ENCODE measurements around the gene SMAD6.

Gene SMAD6

GRCh38 chr15:66802025-66803001 is 100.3 kb downstream of the SMAD6 start:
- no peak overlapping the region for H3K27ac ChIP-seq
- TF ChIP-seq ZFX (IDR thresholded peaks at IDR 0.05) (no peak), CTCF (conservative IDR thresholded peaks at IDR 0.05) (no peak)

DNA sequence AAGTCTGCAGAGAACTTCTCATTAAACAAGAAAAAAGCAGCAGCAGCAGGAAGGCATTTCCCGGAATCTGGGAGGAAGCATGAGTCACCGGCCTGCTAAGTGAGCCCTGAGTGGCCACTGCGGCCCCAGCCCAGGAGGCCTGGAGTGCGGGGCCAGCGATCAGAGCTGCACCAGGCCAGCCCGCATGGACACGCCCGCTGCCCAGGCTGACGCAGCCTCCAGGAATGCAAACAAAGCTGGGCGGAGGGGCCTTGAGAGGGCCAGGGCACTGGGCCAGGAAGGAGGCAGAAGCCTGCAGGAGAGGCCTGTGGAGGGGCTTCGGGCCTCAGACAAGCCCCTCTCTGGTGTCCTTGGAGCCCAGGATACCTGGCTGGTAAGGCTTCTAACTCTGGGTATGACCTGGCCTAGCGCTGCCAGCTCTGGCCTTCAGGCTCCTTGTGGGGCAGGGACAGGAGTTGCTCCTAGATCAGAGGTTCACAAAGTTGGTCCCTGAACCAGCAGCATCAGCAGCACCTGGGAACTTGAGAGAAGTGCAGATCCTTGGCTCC is 101.2 kb downstream of the SMAD6 start:
- TF ChIP-seq CTCF (conservative IDR thresholded peaks at IDR 0.05): no peak
- TF ChIP-seq ZFX (IDR thresholded peaks at IDR 0.05): no peak
- no peak overlapping the region for H3K27ac ChIP-seq

DNA sequence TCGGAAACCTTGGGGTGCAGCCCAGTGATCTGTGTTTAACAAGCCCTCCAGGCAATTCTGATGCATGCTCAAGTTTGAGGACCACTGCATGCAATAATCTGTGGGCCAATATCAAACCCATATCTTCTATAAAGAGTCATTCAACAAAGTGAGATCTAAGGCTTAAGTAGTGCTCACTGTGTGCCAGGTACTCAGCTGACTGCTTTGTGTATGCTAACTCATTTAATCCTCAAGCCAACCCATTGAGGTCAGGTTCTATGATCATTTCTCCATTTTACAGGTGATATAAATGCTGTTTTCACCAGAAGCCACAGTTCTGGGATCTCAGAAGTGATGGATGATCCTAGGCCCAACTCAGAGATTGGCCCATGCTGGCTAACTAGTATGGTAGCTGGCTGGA is 101.7 kb downstream of the SMAD6 start:
- TF ChIP-seq CTCF (conservative IDR thresholded peaks at IDR 0.05) (no peak), ZFX (IDR thresholded peaks at IDR 0.05) (no peak)
- H3K27ac ChIP-seq: no peak overlapping the region

DNA sequence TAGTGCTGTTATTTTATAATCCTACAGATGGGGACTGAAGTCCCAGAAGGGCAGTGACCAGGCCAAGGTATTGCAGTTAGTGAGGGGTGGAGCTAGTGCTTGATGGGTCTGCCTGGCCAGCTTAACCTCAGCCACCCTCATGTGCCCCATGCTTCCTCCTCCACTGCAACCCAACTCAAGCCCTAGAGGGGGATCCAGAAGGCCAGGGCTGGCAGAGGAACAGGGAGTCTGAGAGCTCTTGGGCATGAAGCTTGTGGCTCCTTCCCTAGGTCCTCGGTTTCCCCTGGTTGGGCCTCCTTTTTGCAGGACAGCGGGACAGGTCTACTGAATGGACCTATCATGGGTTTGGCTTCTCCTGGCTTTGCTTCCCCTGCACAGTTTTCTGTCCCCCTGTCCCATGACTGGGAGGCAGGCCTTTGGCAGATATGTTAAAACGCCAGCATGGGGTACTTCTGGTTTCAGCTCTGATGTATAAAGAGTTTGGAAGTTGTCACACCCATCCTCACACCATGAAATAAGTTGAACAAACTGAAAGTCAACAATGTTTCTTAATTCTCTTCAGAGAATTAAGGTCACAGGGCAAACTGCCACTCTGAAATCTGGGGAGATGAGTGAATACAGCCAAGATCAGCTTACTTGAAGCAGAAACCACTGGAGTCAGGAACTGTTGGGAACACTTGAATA is 103.3 kb downstream of the SMAD6 start:
- TF ChIP-seq ZFX (IDR thresholded peaks at IDR 0.05) (no peak), CTCF (conservative IDR thresholded peaks at IDR 0.05) (no peak)
- H3K27ac ChIP-seq: no peak overlapping the region

- no peak overlapping the region for H3K27ac ChIP-seq
- TF ChIP-seq ZFX (IDR thresholded peaks at IDR 0.05) (no peak), CTCF (conservative IDR thresholded peaks at IDR 0.05) (no peak)
These were observed 106.3 kb downstream of the SMAD6 start for GRCh38 chr15:66808181-66808824.

GRCh38 chr15:66809664-66810063 is 107.6 kb downstream of the SMAD6 start:
- no peak overlapping the region for H3K27ac ChIP-seq
- no peak for TF ChIP-seq ZFX (IDR thresholded peaks at IDR 0.05)
- TF ChIP-seq CTCF (conservative IDR thresholded peaks at IDR 0.05): no peak
